Muscle layer of colon (tissue), 2 donors: Measurements from ENCODE around the gene ATP2B1.

Experiments
- H3K27ac ChIP-seq: one replicate; pipeline ENCODE4 v1.7.0; 2013; ENCODE audit warnings: low read depth, mild to moderate bottlenecking, low read length, moderate library complexity
- H3K27me3 ChIP-seq, 2 donors: one replicate each; pipeline ENCODE4 v1.7.0; 2013; ENCODE audit warnings: low read length in 2 of 2, mild to moderate bottlenecking in 2 of 2; ENCODE audit not compliant: insufficient read depth in 2 of 2, control insufficient read depth in 1 of 2
- H3K36me3 ChIP-seq: one replicate; pipeline ENCODE4 v1.7.0; 2013; ENCODE audit warnings: mild to moderate bottlenecking, low read length; ENCODE audit not compliant: insufficient read depth
- H3K4me1 ChIP-seq: one replicate; pipeline ENCODE4 v1.7.0; 2013; ENCODE audit warnings: mild to moderate bottlenecking, low read length; ENCODE audit not compliant: insufficient read depth
- H3K4me3 ChIP-seq, 2 donors: one replicate each; pipeline ENCODE4 v1.7.0; 2013; ENCODE audit warnings: low read length in 2 of 2, low read depth in 1 of 2, mild to moderate bottlenecking in 1 of 2, moderate library complexity in 1 of 2
- H3K9ac ChIP-seq: one replicate; pipeline ENCODE4 v1.7.0; 2013; ENCODE audit warnings: low read length
- H3K9me3 ChIP-seq: one replicate; pipeline ENCODE4 v1.7.0; 2013; ENCODE audit warnings: mild to moderate bottlenecking, low read length
- donor health status: abdominal sarcoma.
- donor health status: Adenocarcinoma of cecum.

Gene ATP2B1

DNA sequence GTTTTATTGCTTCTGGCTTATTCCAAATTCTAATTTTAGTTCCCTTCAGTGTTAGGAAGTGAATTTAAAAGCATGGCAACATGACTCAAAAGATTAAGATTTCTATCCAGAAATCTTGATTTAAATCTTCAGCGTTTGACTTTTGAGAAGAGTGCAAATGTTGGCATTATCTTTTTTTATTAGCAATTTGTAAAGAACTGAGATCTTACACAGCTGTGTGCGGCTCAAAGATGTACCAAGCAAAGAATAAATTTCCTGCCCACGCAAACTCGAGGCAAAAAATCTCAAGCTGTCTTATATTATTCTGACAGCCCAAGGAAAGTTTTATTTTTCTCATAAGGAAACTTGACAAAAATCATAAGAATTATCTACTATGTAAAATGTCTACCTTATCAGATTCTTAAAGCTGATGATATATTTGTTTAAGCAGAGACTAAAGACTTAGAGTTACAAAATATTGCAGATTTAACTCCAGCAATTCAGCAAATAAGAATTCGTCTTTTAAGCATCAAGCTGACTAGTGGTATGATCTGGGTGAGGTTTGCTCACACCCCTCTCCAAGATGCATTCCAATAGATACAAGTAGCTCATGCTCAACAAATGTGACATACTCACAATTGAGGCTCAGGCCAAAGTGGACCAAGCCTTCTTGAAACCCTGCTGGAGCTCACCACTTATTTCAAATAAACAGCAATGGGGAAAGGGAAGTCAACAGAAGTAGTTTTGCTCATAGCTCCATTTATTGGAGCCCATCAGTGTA, 135.4 kb downstream of the ATP2B1 start:
- Histone ChIP-seq H3K27me3 (no peaks in the 10 kb centered on the region), H3K4me1 (peaks cover 5% of the 10 kb centered on the region)

DNA sequence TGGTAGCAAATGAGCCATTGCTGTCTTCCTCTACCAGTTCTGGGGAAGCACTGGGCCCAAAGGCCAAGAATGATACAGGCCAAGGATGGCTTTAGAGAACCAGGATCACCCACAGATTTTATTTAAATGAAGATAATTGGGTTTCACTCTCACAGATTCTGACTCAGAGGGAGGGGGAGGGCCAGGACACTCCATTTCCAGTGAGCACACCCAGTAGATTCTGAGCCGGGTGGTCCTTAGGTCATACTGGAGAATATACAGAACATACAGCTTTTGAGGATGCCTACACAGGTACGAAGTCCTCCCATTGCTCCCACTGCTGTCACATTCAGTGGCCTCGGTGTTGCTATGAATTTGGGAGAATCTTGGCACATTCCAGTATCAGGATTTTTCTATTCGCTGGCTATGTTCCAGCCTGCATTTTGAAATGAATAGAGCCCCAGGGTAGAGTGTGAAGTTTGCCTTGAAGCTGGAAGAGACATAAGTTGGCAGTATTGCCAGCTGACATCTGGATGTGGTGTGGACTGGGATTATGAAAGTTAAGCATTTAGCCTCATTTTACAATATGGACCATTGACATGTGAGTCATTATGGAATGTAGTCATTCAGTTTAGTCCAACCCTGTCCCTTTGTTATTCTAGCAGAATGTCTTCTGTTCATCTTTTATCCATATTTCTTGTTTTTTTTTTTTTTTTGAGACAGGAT, 137.0 kb downstream of the ATP2B1 start:
- Histone ChIP-seq H3K4me3 (no peak overlapping the region), H3K9me3 (no peaks in the 10 kb centered on the region), H3K36me3 (no peaks in the 10 kb centered on the region), H3K27me3 (no peaks in the 10 kb centered on the region), H3K27ac (no peak overlapping the region), H3K4me1 (peaks cover 5% of the 10 kb centered on the region), H3K9ac (no peak overlapping the region)

More for the DNA sequence above, 135.4 kb downstream of the ATP2B1 start:
- no peak overlapping the region for H3K9ac ChIP-seq
- H3K9me3 ChIP-seq: no peaks in the 10 kb centered on the region
- H3K27ac ChIP-seq: no peak overlapping the region
- no peak overlapping the region for H3K4me3 ChIP-seq
- H3K36me3 ChIP-seq: no peaks in the 10 kb centered on the region

- H3K9ac ChIP-seq: no peak overlapping the region
- no peaks in the 10 kb centered on the region for H3K9me3 ChIP-seq
- H3K27ac ChIP-seq: no peak overlapping the region
- H3K27me3 ChIP-seq: no peaks in the 10 kb centered on the region
- H3K36me3 ChIP-seq: no peaks in the 10 kb centered on the region
- no peaks in the 10 kb centered on the region for H3K4me1 ChIP-seq
- no peak overlapping the region for H3K4me3 ChIP-seq
Observed at GRCh38 chr12:89568484-89568883, 140.2 kb downstream of the ATP2B1 start.

DNA sequence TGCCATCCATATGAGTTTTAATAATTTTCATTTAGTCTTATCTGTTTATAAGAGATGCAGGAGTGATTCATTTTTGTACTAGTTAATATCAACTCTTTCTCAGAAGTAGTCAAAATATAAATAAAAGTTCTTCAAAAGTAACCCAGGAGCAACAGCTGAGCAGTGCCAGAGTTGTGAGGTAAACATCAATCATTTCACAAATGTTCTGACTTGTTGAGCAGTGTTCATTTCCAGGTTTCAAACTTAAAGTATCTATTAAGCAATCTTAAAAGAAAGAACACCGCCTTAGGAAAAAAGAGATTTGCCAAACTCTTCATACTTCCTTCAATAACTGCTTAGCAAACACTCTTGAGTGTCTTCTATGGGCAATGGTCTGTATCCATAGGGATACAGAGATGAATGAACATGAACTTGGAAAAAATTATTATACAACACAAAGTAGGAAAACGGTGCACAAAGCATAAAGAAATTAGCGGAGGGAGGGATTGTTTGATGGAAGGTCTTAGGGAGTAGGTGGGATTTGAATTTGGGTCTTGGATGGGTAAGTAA, 140.9 kb downstream of the ATP2B1 start:
- Histone ChIP-seq H3K4me1 (no peaks in the 10 kb centered on the region), H3K4me3 (no peak overlapping the region), H3K27me3 (no peaks in the 10 kb centered on the region), H3K27ac (no peak overlapping the region), H3K36me3 (no peaks in the 10 kb centered on the region), H3K9ac (no peak overlapping the region), H3K9me3 (no peaks in the 10 kb centered on the region)

DNA sequence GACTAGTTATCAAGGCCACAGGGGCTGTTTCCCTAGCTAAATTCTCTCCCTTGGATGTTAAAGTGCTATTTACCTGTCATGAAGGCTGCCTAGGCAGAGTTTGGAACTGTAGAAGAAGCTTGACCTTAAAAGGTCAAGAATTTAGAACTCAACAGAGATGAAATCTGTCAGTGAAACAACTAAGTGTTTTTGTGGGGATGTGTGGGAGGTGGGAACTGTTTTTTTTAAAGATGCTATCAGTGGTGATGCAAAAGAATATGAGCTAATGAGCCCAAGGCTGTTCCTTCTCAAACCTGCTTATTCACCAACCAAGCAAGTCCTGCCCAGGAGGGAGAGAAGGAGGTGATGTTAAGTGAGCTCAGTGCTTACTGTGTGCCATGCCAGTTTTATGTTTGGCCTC, 142.0 kb downstream of the ATP2B1 start:
- Histone ChIP-seq H3K9ac (no peak overlapping the region), H3K9me3 (no peaks in the 10 kb centered on the region), H3K36me3 (no peaks in the 10 kb centered on the region), H3K4me3 (no peak overlapping the region), H3K4me1 (no peaks in the 10 kb centered on the region), H3K27ac (no peak overlapping the region), H3K27me3 (no peaks in the 10 kb centered on the region)

- H3K4me3 ChIP-seq: no peak overlapping the region
- no peak overlapping the region for H3K9ac ChIP-seq
- H3K27me3 ChIP-seq: no peaks in the 10 kb centered on the region
- no peaks in the 10 kb centered on the region for H3K9me3 ChIP-seq
- no peak overlapping the region for H3K27ac ChIP-seq
- H3K4me1 ChIP-seq: no peaks in the 10 kb centered on the region
- no peaks in the 10 kb centered on the region for H3K36me3 ChIP-seq
Observed at GRCh38 chr12:89565002-89565401, 143.6 kb downstream of the ATP2B1 start.

DNA sequence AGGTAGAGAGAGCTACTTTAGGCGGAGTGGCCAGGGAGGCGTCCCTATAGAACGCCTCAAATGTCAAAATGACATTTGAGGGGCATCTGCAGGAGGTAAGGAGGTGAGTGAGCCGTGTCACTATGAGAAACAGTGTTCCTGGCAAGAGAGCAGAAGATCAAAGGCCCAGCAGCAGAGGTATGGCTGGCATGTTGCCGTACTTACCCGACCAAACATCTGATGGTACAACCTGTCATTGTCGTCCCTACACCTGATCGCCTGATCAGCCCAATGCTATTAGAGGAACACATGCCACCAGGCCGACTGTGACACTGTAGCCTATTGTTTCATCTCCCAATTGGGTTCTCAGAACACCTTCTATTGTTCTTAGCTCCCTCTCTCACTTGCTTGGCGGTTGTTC, 148.9 kb downstream of the ATP2B1 start:
- no peak overlapping the region for H3K9ac ChIP-seq
- no peaks in the 10 kb centered on the region for H3K36me3 ChIP-seq
- no peak overlapping the region for H3K4me3 ChIP-seq
- no peaks in the 10 kb centered on the region for H3K9me3 ChIP-seq
- no peaks in the 10 kb centered on the region for H3K4me1 ChIP-seq
- no peaks in the 10 kb centered on the region for H3K27me3 ChIP-seq
- H3K27ac ChIP-seq: no peak overlapping the region

- Histone ChIP-seq H3K4me3 (no peak overlapping the region), H3K4me1 (no peaks in the 10 kb centered on the region), H3K27ac (no peak overlapping the region), H3K9me3 (no peaks in the 10 kb centered on the region), H3K9ac (no peak overlapping the region), H3K27me3 (no peaks in the 10 kb centered on the region), H3K36me3 (no peaks in the 10 kb centered on the region)
Observed at GRCh38 chr12:89556976-89557375, 151.7 kb downstream of the ATP2B1 start.

- no peaks in the 10 kb centered on the region for H3K4me1 ChIP-seq
- H3K27ac ChIP-seq: no peak overlapping the region
- no peak overlapping the region for H3K9ac ChIP-seq
- no peaks in the 10 kb centered on the region for H3K36me3 ChIP-seq
- H3K4me3 ChIP-seq: no peak overlapping the region
- H3K27me3 ChIP-seq: no peaks in the 10 kb centered on the region
- no peaks in the 10 kb centered on the region for H3K9me3 ChIP-seq
Observed at GRCh38 chr12:89552376-89552775, 156.3 kb downstream of the ATP2B1 start.

DNA sequence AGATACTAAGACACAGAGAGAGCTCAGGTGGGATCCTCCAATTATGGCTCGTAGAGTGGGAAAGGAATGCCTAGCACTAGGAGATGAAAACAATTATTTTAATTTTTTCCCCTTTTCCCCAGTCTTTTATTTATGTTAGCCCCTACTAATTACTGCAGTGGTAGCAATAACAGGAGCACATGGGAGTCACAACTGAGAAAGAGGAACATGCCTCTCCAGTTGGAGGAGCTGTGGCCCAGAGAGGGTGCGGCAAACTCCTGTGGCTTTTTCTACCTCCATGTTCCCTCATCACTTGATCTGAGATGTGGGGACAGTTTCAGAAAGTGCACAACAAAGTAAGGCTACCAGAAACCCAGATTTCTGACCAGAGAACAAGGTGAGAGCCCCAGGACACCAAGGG, 156.9 kb downstream of the ATP2B1 start:
- Histone ChIP-seq H3K27ac (no peak overlapping the region), H3K9me3 (no peaks in the 10 kb centered on the region), H3K36me3 (no peaks in the 10 kb centered on the region), H3K4me3 (no peak overlapping the region), H3K4me1 (no peaks in the 10 kb centered on the region), H3K9ac (no peak overlapping the region), H3K27me3 (no peaks in the 10 kb centered on the region)

DNA sequence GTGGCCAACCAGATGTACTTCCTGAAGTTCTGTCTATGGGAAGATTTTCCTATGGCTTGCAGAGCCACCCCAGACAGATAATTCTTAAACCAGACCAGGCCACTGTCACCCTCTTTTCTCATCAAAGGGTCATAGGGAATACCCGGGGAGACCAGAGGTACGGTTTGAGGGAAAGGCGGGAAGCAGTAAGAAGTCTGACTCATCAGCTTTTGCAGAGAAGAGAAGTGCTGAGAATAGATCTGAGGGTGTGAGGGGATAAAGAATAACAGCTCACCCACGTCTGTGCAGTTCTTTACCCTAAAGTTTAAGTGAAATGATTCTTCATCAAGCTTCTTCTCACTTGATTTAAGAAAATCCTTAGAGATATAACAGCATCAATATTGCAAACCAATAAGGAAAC, 161.5 kb downstream of the ATP2B1 start:
- no peaks in the 10 kb centered on the region for H3K27me3 ChIP-seq
- no peak overlapping the region for H3K9ac ChIP-seq

More for the DNA sequence above, 161.5 kb downstream of the ATP2B1 start:
- H3K36me3 ChIP-seq: no peaks in the 10 kb centered on the region
- no peaks in the 10 kb centered on the region for H3K9me3 ChIP-seq
- peaks cover 16% of the 10 kb centered on the region for H3K4me1 ChIP-seq
- H3K4me3 ChIP-seq: no peak overlapping the region
- no peak overlapping the region for H3K27ac ChIP-seq
